ENCODE measurements around the gene RAB12. TPM values are rescaled to one million over a fixed set of nuclear protein-coding genes. Genes with fewer than 3 reads are reported as not detected.
A peak's percentile ranks its signal among the peaks of the same experiment; 100 is the strongest.
"Not testable (repeated sequence)": the region's sequence is repeated elsewhere in the genome, so short reads cannot be mapped to it uniquely, and the experiment has no call there.

RAB12 gene
- total and polyA plus RNA-seq, 3 experiments from 2014 or later, result 0.24 to 15.3 (median 15.0) TPM

- no peaks in the 10 kb centered on the region for H3K9me3 ChIP-seq (ENCODE audit: low read length)
- POLR2A ChIA-PET, result no interaction called here
- no peak for DNase-seq
- Mint-ChIP-seq H3K27ac (peak overlapping the region in 2 of 8 donors; percentile 23 to 52), H3K36me3 (peaks cover 14 to 83% (median 27%) of the 10 kb centered on the region in 3 donors), H3K9me3 (no peaks in the 10 kb centered on the region), H3K27me3 (no peaks in the 10 kb centered on the region), H3K4me3 (no peak overlapping the region), H3K4me1 (peaks cover 11 to 17% (median 11%) of the 10 kb centered on the region in 3 donors)
- CTCF ChIA-PET, result no interaction called here
- H3K4me3 ChIP-seq (ENCODE audit: low read length), result no peak overlapping the region
- no peak overlapping the region for H3K27ac ChIP-seq (ENCODE audit: low read depth, low read length)
- no peaks in the 10 kb centered on the region for H3K27me3 ChIP-seq (ENCODE audit: insufficient read depth, low read length, poor library complexity, severe bottlenecking)
- peaks cover 23% of the 10 kb centered on the region for H3K36me3 ChIP-seq (ENCODE audit: insufficient read depth, low read length)
- no peaks in the 10 kb centered on the region for H3K4me1 ChIP-seq (ENCODE audit: insufficient read depth, low read length)
Measured at GRCh38 chr18:8635087-8635486, 25.9 kb downstream of the RAB12 start.

DNA sequence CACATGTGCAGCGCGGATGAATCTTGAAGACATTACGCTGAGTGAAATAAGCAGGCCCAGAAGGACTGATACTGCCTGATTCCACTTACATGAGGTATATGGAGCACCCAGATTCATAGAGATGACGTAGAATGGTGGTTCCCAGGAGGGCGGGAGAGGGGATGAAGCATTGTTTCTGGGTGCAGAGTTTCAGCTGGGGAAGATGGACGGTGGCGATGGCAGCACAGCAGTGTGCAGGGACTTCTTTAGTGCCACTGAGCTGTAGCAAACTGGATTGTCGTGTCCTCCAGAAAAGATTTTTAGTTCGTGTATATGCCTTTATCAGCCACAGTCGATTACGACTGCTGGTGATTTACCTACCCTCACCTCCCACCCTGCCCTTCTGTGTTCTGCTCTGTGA is 30.5 kb downstream of the RAB12 start:
- POLR2A ChIA-PET, result no interaction called here
- H3K4me3 ChIP-seq (ENCODE audit: low read length), result no peak overlapping the region
- H3K4me3 Mint-ChIP-seq, result no peak overlapping the region
- peaks cover 0 to 2% of the 10 kb centered on the region in 2 donors for H3K27me3 Mint-ChIP-seq
- H3K36me3 Mint-ChIP-seq, result peaks cover 19 to 60% (median 28%) of the 10 kb centered on the region in 3 donors
- H3K36me3 ChIP-seq (ENCODE audit: insufficient read depth, low read length), result peaks cover 14% of the 10 kb centered on the region
- H3K4me1 ChIP-seq (ENCODE audit: insufficient read depth, low read length), result no peaks in the 10 kb centered on the region
- H3K9me3 ChIP-seq (ENCODE audit: low read length), result no peaks in the 10 kb centered on the region
- H3K4me1 Mint-ChIP-seq, result no peaks in the 10 kb centered on the region
- no peaks in the 10 kb centered on the region for H3K9me3 Mint-ChIP-seq
- H3K27ac Mint-ChIP-seq, result no peak overlapping the region
- CTCF ChIA-PET, result no interaction called here
- DNase-seq, result no peak
- no peak overlapping the region for H3K27ac ChIP-seq (ENCODE audit: low read depth, low read length)
- H3K27me3 ChIP-seq (ENCODE audit: insufficient read depth, low read length, poor library complexity, severe bottlenecking), result no peaks in the 10 kb centered on the region

- Mint-ChIP-seq H3K27me3 (peaks cover 5 to 20% of the 10 kb centered on the region in 2 donors), H3K36me3 (peaks cover 9 to 28% (median 15%) of the 10 kb centered on the region in 3 donors), H3K4me3 (no peak overlapping the region), H3K9me3 (peaks cover 0 to 2% (median 0%) of the 10 kb centered on the region in 5 donors), H3K27ac (peak overlapping the region in 2 of 8 donors; percentile 13 to 47), H3K4me1 (no peaks in the 10 kb centered on the region)
- ChIA-PET CTCF (interaction anchor here (0.7 to 2.4 kb wide), 2 partner anchors 37 to 53 kb away, joined by 4 to 9 read pairs; no protein-coding TSS in a partner anchor), POLR2A (no interaction called here)
- Histone ChIP-seq H3K27ac (ENCODE audit: low read depth, low read length) (no peak overlapping the region), H3K4me1 (ENCODE audit: insufficient read depth, low read length) (no peaks in the 10 kb centered on the region), H3K4me3 (ENCODE audit: low read length) (no peak overlapping the region), H3K27me3 (ENCODE audit: insufficient read depth, low read length, poor library complexity, severe bottlenecking) (no peaks in the 10 kb centered on the region), H3K9me3 (ENCODE audit: low read length) (no peaks in the 10 kb centered on the region), H3K36me3 (ENCODE audit: insufficient read depth, low read length) (peaks cover 4% of the 10 kb centered on the region)
- no peak for DNase-seq
Measured at GRCh38 chr18:8643326-8643878, 34.2 kb downstream of the RAB12 start.

- H3K36me3 ChIP-seq (ENCODE audit: insufficient read depth, low read length); CTCF ChIA-PET; H3K27ac ChIP-seq (ENCODE audit: low read depth, low read length); POLR2A ChIA-PET; H3K9me3 Mint-ChIP-seq; H3K4me1 ChIP-seq (ENCODE audit: insufficient read depth, low read length); H3K36me3 Mint-ChIP-seq; DNase-seq; H3K27ac Mint-ChIP-seq; H3K4me3 ChIP-seq (ENCODE audit: low read length); H3K4me1 Mint-ChIP-seq; H3K4me3 Mint-ChIP-seq; H3K27me3 ChIP-seq (ENCODE audit: insufficient read depth, low read length, poor library complexity, severe bottlenecking); H3K9me3 ChIP-seq (ENCODE audit: low read length): not testable (repeated sequence)
- peaks cover 13 to 48% of the 10 kb centered on the region in 2 donors for H3K27me3 Mint-ChIP-seq
Measured at GRCh38 chr18:8647359-8647758, 38.1 kb downstream of the RAB12 start.

DNA sequence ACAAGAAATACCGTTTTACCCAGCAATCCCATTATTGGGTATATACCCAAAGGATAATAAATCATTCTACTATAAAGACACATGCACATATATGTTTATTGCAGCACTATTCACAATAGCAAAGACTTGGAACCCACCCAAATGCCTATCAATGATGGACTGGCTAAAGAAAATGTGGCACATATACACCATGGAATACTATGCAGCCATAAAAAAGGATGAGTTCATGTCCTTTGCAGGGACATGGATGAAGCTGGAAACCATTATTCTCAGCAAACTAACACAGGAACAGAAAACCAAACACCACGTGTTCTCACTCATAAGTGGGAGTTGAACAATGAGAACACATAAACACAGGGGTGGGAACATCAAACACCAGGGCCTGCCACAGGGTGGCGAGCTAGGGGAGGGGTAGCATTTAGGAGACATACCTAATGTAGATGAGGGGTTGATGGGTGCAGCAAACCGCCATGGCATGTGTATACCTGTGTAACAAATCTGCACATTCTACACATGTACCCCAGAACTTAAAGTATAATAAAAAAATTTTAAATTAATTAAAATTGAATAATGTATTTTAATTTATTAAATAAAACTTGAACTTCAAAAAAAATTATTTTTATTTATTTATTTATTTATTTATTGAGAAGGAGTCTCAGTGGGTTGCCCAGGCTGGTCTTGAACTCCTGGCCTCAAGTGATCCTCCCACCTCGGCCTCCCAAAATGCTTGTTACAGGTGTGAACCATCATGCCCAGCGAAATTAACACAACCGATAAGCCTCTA is 42.4 kb downstream of the RAB12 start:
- CTCF ChIA-PET; H3K4me3 Mint-ChIP-seq; H3K9me3 Mint-ChIP-seq; H3K36me3 Mint-ChIP-seq; H3K27me3 ChIP-seq (ENCODE audit: insufficient read depth, low read length, poor library complexity, severe bottlenecking); H3K36me3 ChIP-seq (ENCODE audit: insufficient read depth, low read length); H3K4me3 ChIP-seq (ENCODE audit: low read length); H3K4me1 ChIP-seq (ENCODE audit: insufficient read depth, low read length); H3K27ac ChIP-seq (ENCODE audit: low read depth, low read length); POLR2A ChIA-PET; H3K4me1 Mint-ChIP-seq; H3K9me3 ChIP-seq (ENCODE audit: low read length); DNase-seq; H3K27ac Mint-ChIP-seq: not testable (repeated sequence)
- peaks cover 16 to 47% of the 10 kb centered on the region in 2 donors for H3K27me3 Mint-ChIP-seq

DNA sequence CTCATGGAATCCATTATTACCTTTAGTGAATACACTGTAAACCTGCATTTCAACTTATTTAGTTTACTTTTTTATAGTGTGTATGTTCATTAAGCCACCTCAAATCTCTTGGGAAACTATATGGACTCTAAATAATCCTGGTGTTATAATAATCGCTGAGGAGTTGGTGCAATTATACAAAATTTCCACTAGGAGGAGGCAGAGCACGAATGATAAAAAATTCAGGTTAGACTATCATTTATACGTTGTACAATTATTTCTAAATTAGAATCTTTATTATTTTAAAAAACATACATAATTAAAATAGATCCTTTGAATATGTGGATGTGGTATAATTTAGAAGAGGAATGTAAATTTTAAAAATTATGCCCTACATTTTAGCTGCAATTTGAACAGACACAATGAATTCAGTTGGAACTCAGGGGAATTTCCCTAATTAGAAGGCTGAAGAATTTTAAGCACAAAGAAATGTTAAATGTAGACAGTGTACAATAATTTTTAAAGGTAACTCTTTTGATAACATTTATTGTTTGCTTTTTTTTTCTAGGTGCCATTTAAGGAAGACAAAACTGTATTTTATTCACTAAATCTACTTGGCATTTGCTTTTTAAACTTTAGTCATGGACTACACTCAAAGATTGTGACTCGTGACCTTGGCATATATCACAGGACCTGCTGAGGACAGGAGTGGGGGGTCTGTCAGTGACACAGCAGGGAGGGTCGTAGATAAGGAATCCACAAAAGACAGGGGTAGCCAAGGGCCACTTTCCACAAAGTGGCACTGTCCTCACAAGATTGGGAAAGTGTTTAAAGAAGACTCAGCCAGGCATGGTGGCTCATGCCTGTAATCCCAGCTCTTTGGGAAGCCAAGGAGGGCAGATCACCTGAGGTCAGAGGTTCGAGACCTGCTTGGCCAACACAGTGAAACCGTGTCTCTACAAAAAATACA is 45.5 kb downstream of the RAB12 start:
- Histone ChIP-seq H3K27ac (ENCODE audit: low read depth, low read length) (no peak overlapping the region), H3K27me3 (ENCODE audit: insufficient read depth, low read length, poor library complexity, severe bottlenecking) (no peaks in the 10 kb centered on the region), H3K4me3 (ENCODE audit: low read length) (no peak overlapping the region), H3K36me3 (ENCODE audit: insufficient read depth, low read length) (no peaks in the 10 kb centered on the region), H3K4me1 (ENCODE audit: insufficient read depth, low read length) (no peaks in the 10 kb centered on the region), H3K9me3 (ENCODE audit: low read length) (no peaks in the 10 kb centered on the region)
- Mint-ChIP-seq H3K27me3 (peaks cover 13 to 30% of the 10 kb centered on the region in 2 donors), H3K4me3 (no peak overlapping the region), H3K27ac (no peak overlapping the region), H3K4me1 (no peaks in the 10 kb centered on the region), H3K9me3 (peaks cover 0 to 8% (median 2%) of the 10 kb centered on the region in 5 donors), H3K36me3 (no peaks in the 10 kb centered on the region)
- DNase-seq, result peak in 1 of 5 donors; percentile 13
- ChIA-PET POLR2A (no interaction called here), CTCF (interaction anchor here (1.2 to 3.1 kb wide), 2 partner anchors 8 to 333 kb away, joined by 3 to 15 read pairs; no protein-coding TSS in a partner anchor)

DNA sequence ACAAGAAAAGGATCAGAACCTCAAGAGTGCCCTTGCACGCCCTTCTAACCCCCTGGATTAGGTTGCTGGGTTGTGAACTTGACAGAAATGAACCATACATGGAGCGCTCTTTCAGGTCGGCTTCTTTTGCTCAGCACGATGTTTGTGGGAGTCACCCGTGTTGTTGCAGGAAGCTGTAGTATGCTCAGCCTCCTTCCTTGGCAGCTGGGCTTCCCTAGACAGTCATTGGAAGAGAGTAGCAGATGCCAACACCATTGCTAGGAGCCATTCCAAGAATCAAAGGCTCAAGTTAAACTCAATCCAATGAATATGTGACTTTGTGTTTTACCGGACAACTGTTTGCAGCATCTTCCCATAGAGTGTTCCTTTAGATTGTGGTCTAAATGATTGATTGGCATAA is 47.0 kb downstream of the RAB12 start:
- H3K27me3 ChIP-seq (ENCODE audit: insufficient read depth, low read length, poor library complexity, severe bottlenecking), result no peaks in the 10 kb centered on the region
- no peaks in the 10 kb centered on the region for H3K4me1 ChIP-seq (ENCODE audit: insufficient read depth, low read length)
- no peaks in the 10 kb centered on the region for H3K36me3 Mint-ChIP-seq
- H3K4me1 Mint-ChIP-seq, result no peaks in the 10 kb centered on the region
- H3K4me3 Mint-ChIP-seq, result no peak overlapping the region
- ChIA-PET POLR2A (no interaction called here), CTCF (interaction anchor here (0.7 kb wide), 1 partner anchor 332 kb away, joined by 3 read pairs; no protein-coding TSS in a partner anchor)
- H3K36me3 ChIP-seq (ENCODE audit: insufficient read depth, low read length), result no peaks in the 10 kb centered on the region
- H3K4me3 ChIP-seq (ENCODE audit: low read length), result no peak overlapping the region
- H3K27ac Mint-ChIP-seq, result no peak overlapping the region
- H3K27me3 Mint-ChIP-seq, result peaks cover 11 to 22% of the 10 kb centered on the region in 2 donors
- no peak overlapping the region for H3K27ac ChIP-seq (ENCODE audit: low read depth, low read length)
- peaks cover 0 to 2% (median 0%) of the 10 kb centered on the region in 5 donors for H3K9me3 Mint-ChIP-seq
- no peaks in the 10 kb centered on the region for H3K9me3 ChIP-seq (ENCODE audit: low read length)
- no peak for DNase-seq
